Breast epithelium (tissue), 3 donors: ENCODE measurements around the gene SERPINA4.

Experiments used
- CTCF ChIP-seq, 3 donors: fragments of 450-650 bp; IDR thresholded peaks; one replicate each; pipeline ENCODE4 v1.5.1; 2016 to 2017; ENCODE audit warnings: antibody characterized with exemption in 3 of 3, mild to moderate bottlenecking in 3 of 3, moderate library complexity in 3 of 3
- POLR2AphosphoS5 ChIP-seq, 3 donors: sonication (generic); formaldehyde crosslinking; IDR thresholded peaks; one replicate each; pipeline ENCODE4 v1.6.1; 2017; ENCODE audit warnings: antibody characterized with exemption in 3 of 3

DNA sequence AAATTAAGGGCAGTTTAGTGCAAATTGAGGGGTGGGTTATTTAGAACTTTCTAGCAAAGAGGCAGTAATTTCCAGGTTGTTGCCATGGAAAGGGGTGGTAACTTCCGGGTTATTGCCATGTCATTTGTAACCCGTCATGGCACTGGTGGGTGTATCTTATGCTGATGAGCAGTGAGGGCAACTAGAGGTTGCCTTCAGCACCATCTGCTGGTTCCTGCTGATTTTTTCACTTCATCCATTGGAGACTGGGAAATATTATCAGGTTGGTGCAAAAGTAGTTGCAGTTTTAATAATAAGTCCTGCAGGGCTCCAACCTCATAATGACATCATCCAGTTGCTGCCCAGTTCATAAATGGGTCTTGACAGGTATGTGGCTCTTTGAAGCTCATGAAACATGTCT is 24.4 kb upstream of the SERPINA4 start:
- TF ChIP-seq CTCF (IDR thresholded peaks at IDR 0.05), result no peak
- TF ChIP-seq POLR2AphosphoS5 (IDR thresholded peaks at IDR 0.05), result no peak
